Stimulated activated effector memory CD8-positive, alpha-beta T cell treated with anti-CD3 and anti-CD28 coated beads, Interleukin-12 subunit alpha, Interleukin-12 subunit beta, amount 100 ng/mL, for 72 hours (primary cell): Measurements from ENCODE around the gene RELA.
A peak's percentile ranks its signal among the peaks of the same experiment; 100 is the strongest.
"Not testable (repeated sequence)": the region's sequence is repeated elsewhere in the genome, so short reads cannot be mapped to it uniquely, and the experiment has no call there.

Experiments used
- ATAC-seq: fragments of 150-1000 bp; cut with Tn5 transposase; 2 replicates; pipeline ENCODE4 v1.10.0; 2021
- DNase-seq, 2 donors: peaks; one replicate each; pipeline ENCODE4 v3.0.0; 2021 to 2022; ENCODE audit warnings: low spot score in 2 of 2
- H3K27ac Mint-ChIP-seq: one replicate; pipeline ENCODE4 v1.8.0; 2022; ENCODE audit warnings: mild to moderate bottlenecking, mixed read lengths
- H3K36me3 Mint-ChIP-seq: one replicate; pipeline ENCODE4 v1.8.0; 2022; ENCODE audit warnings: mild to moderate bottlenecking, mixed read lengths
- H3K4me1 Mint-ChIP-seq: one replicate; pipeline ENCODE4 v1.8.0; 2022; ENCODE audit warnings: mixed read lengths
- H3K4me3 Mint-ChIP-seq: one replicate; pipeline ENCODE4 v1.8.0; 2022; ENCODE audit warnings: mild to moderate bottlenecking, mixed read lengths
- H3K9me3 Mint-ChIP-seq: one replicate; pipeline ENCODE4 v1.8.0; 2022; ENCODE audit warnings: mixed read lengths

Gene RELA

DNA sequence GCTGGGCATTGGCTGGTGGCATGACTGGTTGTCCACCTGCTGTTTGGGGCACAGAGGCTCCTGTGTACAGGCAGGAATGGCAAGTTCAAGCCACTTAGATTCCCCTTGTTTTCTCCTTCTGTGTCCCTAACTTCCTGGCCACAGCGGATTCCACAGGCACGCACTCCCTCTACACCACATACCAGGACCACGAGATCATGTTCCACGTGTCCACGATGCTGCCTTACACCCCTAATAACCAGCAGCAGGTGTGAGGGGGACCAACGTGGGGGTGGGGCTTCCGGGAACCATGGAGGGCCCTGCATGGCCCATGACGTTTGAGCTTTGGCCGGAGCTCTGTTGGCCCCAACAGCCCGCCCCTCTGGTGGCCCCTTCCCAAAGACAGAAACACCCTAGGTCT, 17.0 kb downstream of the RELA start:
- no peak for ATAC-seq
- H3K27ac Mint-ChIP-seq, result peak overlapping the region; percentile 90
- no peak overlapping the region for H3K4me3 Mint-ChIP-seq

DNA sequence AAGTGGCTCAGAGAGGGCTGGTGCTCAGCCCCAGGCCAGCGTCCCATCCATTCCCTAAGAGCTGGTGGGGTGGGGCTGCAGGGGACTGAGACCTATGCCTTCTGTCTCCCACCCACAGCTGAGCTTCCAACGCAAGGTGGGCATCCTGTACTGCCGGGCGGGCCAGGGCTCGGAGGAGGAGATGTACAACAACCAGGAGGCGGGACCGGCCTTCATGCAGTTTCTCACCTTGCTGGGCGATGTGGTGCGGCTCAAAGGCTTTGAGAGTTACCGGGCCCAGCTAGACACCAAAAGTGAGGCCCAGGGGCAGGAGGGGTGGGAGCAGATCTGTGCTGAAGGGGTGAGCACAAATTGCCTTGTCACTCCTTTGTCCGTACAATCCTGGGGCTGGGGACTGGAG, 17.9 kb downstream of the RELA start:
- no peak for ATAC-seq
- Mint-ChIP-seq H3K4me3 (no peak overlapping the region), H3K27ac (peak overlapping the region; percentile 90), H3K36me3 (peaks cover 85% of the 10 kb centered on the region), H3K9me3 (no peaks in the 10 kb centered on the region), H3K4me1 (peaks cover 37% of the 10 kb centered on the region)
- no peak for DNase-seq

More for the DNA sequence above, 17.0 kb downstream of the RELA start:
- peaks cover 33% of the 10 kb centered on the region for H3K4me1 Mint-ChIP-seq
- H3K9me3 Mint-ChIP-seq, result no peaks in the 10 kb centered on the region
- DNase-seq, result no peak
- H3K36me3 Mint-ChIP-seq, result peaks cover 86% of the 10 kb centered on the region

DNA sequence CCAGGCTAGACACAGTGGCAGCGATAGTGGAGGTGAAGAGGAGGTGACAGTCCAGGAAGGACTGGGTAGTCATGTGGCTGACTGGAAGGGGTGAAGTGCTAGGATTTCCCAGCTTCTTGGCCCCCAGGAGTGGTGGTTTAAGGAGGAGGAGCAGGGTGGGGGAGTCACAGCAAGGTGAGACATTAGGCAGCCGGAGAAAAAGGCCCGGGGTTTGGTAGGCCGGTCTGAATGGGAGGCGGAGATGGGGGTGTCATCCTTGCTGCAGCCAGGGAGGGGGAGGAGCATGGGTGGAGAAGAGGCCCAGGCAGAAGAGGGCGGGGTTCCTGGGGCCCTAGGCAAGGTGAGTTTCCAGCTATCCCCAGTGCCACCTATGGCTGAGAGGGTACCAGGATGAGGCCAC, 18.7 kb downstream of the RELA start:
- Mint-ChIP-seq H3K9me3 (no peaks in the 10 kb centered on the region), H3K27ac (peak overlapping the region; percentile 90), H3K4me3 (no peak overlapping the region), H3K36me3 (peaks cover 79% of the 10 kb centered on the region), H3K4me1 (peaks cover 46% of the 10 kb centered on the region)
- no peak for DNase-seq
- no peak for ATAC-seq

DNA sequence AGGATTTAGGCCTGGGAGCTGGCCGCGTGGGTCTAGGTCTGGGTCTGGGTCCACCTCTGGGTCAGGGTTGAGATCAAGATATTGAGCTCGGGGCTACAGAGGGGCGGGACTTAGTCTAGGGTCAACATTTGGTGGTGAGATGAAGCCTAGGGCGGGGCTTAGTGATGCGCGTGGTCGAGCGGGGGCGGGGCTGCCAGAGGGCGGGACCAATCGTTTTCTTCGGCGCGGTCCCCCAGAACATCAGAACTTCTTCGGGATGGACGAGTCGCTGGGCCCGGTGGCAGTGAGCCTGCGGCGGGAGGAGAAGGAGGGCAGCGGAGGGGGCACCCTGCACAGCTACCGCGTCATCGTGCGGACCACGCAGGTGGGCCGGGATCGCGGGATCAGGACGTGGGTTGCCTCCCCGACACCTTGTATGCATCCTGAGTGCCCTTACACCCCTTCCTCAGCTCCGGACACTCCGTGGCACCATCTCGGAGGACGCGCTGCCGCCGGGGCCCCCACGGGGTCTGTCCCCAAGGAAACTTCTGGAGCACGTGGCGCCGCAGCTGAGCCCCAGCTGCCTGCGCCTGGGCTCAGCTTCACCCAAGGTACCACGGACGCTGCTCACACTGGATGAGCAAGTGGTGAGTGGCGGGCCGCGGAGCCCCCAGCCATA, 20.6 kb downstream of the RELA start:
- Mint-ChIP-seq H3K4me1 (peaks cover 58% of the 10 kb centered on the region), H3K9me3 (no peaks in the 10 kb centered on the region)
- no peak for DNase-seq

DNA sequence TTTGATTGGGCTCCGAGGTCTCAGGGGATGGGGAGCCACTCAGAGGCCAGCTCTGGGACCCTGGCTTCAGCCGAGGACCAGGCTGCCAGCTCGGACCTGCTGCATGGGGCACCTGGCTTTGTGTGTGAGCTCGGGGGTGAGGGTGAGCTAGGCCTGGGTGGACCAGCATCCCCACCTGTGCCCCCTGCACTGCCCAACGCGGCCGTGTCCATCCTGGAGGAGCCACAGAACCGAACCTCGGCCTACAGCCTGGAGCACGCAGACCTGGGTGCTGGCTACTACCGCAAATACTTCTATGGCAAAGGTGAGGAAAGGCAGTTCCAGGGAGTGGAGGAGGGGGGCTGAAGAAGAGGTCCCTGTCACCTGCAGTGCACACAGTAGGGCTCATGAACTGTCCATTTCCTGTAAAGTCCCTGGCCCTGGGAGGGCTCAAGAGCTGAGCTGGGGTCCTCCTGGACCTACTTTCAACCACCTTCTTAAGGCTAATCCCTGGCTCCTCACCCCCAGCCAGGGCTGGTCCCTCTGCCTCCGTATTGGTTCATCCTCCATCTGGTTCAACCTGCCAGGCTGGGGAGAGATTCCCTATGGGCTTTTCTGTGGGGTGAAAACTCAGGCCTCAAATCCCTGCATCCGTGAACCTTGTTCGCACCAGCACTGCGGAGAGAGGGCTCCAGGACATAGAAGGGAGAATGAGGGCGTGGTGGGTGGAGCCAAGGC, 21.3 kb downstream of the RELA start:
- H3K4me3 Mint-ChIP-seq, result peak overlapping the region; percentile 94
- ATAC-seq, result no peak
- DNase-seq, result no peak
- peaks cover 62% of the 10 kb centered on the region for H3K4me1 Mint-ChIP-seq
- H3K27ac Mint-ChIP-seq, result peak overlapping the region; percentile 96
- H3K36me3 Mint-ChIP-seq, result peaks cover 84% of the 10 kb centered on the region
- H3K9me3 Mint-ChIP-seq, result no peaks in the 10 kb centered on the region

More for the DNA sequence above, 20.6 kb downstream of the RELA start:
- ATAC-seq, result no peak
- Mint-ChIP-seq H3K4me3 (peak overlapping the region; percentile 94), H3K36me3 (peaks cover 78% of the 10 kb centered on the region), H3K27ac (peak overlapping the region; percentile 96)

DNA sequence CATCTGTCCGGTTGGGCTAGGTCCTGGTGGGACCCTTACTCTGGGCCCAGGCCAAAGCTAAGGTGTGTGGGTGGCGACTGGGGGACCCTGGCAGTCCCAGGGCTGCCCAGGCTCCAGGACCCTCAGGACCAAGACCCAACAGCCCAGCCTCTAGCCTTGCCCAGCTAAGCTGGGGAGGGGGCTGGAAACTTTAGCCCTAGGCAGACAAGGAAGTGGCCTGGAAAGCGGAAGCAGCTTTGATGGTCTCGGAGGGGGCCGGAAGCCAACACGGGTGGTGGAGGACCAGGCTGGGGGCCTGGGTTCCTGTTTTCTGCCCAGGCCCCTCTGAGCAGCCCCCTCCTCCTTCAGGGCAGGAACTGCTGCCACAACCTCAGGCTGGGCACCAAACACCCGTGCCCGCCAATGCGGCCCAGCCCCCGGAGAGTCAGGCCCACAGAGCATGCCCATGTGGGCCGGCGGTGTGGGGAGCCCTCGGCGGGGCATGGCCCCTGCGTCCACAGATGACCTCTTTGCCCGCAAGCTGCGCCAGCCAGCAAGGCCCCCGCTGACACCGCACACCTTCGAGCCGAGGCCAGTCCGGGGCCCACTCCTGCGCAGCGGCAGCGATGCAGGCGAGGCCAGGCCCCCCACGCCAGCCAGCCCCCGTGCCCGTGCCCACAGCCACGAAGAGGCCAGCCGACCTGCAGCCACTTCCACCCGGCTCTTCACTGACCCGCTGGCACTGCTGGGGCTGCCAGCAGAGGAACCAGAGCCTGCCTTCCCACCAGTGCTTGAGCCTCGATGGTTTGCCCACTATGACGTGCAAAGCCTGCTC, 22.0 kb downstream of the RELA start:
- Mint-ChIP-seq H3K4me1 (peaks cover 62% of the 10 kb centered on the region), H3K36me3 (peaks cover 79% of the 10 kb centered on the region), H3K4me3 (peak overlapping the region; percentile 94), H3K27ac (peak overlapping the region; percentile 96), H3K9me3 (no peaks in the 10 kb centered on the region)
- no peak for DNase-seq
- peak; percentile 5 for ATAC-seq

DNA sequence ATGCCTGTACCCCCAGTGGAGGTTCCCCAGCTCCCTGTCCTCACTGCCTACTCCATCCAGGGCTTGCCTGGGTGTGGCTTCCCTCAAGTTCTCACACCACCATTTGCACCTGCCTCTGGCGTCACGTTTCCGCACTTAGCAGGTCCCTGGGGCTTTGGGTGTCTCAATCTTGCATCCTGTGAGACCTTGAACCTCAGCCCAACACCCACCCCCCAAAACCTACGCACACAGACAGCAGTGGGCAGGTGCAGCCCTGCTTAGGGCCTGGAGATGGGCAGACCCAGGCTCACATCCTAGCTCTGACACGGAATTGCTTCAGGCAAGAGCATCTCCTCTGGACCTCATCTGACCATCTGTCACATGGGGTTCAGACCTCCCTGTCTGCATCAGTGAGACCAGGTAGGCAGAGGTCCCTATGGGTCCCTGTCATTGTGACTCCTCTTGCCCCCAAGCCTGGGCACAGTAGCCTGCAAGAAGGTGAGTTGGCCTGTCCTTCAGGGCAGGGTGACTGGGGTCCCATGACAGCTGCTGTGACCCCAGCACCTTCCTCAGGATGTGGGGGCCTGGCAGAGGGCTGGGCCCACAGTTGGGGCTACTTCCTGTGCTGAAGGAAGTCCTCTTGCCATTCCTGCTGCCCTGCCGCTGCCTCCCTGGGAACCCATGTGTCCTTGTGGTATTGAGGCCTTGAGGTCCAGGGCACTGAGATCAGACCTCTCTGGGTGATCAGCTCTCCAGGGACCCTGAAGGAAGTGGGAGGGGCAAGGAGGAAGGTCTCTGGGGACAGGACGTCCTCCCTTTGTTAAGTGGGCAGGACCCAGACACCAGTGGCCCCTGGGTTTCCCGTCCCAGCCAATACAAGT, 22.9 kb downstream of the RELA start:
- H3K4me3 Mint-ChIP-seq, result peak overlapping the region; percentile 94
- no peaks in the 10 kb centered on the region for H3K9me3 Mint-ChIP-seq
- peaks cover 67% of the 10 kb centered on the region for H3K4me1 Mint-ChIP-seq
- peaks cover 79% of the 10 kb centered on the region for H3K36me3 Mint-ChIP-seq
- peak overlapping the region; percentile 96 for H3K27ac Mint-ChIP-seq
- ATAC-seq (peak; percentile 27), DNase-seq (peak in 1 of 2 donors; percentile 70)

DNA sequence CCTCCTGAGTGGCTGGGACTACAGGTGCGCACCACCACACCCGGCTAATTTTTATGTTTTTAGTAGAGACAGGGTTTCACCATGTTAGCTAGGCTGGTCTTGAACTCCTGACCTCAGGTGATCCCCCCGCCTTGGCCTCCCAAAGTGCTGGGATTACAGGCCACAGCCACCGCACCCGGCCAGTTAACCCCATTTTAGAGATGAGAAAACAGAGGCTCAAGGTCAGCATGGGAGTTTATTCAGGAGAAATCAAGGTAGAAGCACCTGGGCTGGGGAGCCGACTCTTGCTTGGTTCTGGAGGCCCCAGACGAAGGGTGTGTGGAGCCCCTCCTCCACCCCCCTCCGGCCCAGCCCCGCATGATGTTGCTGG, 23.5 kb downstream of the RELA start:
- not testable (repeated sequence) for H3K9me3 Mint-ChIP-seq, DNase-seq, ATAC-seq
- peak overlapping the region; percentile 94 for H3K4me3 Mint-ChIP-seq
- H3K36me3 Mint-ChIP-seq, result peaks cover 79% of the 10 kb centered on the region
- H3K27ac Mint-ChIP-seq, result peak overlapping the region; percentile 96
- peaks cover 67% of the 10 kb centered on the region for H3K4me1 Mint-ChIP-seq

DNA sequence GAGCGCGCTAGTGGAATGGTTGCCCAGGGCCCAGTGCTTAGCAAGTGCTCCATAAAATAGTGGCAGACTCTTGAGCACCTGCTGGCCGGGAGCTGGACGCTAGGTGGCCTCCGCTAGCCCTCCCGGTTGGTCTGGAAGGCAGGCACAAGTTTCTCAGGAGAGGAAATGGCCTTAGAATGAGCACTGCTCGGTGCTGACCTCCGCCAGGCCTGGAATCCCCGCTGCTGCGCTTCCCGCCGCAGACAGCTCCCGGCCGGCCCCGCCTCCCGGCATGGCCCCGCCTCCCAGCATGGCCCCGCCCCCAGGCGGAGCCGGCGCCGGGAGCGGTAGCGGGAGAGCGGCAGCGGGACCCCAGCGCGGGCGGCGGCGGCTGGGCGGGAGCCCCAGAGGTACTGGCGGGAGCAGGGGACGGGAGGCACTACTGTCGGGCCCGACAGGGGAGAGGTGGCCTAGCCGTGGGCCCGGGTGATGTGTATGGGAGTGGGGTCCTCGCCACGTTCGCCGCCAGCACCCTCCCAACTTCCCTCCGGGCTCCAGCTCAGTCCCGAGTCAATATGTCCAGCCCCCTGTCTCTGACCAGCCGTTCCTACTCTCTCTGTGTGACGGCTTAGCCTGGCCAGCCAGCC, 24.8 kb downstream of the RELA start, which contains the start of gene SIPA1:
Gene SIPA1, plus strand, starts transcription at position 308 of the 626 bp plus-strand sequence. CDS start 2,821 bp downstream, outside the sequence.
- H3K27ac Mint-ChIP-seq, result peak within 1 kb of the TSS; percentile 96
- peaks cover 72% of the 10 kb centered on the region for H3K36me3 Mint-ChIP-seq
- H3K4me1 Mint-ChIP-seq, result peaks cover 67% of the 10 kb centered on the region
- H3K4me3 Mint-ChIP-seq, result peak within 1 kb of the TSS; percentile 94
- ATAC-seq (peak; percentile 65), DNase-seq (peak; percentile 84 to 89)
- H3K9me3 Mint-ChIP-seq, result no peaks in the 10 kb centered on the region

DNA sequence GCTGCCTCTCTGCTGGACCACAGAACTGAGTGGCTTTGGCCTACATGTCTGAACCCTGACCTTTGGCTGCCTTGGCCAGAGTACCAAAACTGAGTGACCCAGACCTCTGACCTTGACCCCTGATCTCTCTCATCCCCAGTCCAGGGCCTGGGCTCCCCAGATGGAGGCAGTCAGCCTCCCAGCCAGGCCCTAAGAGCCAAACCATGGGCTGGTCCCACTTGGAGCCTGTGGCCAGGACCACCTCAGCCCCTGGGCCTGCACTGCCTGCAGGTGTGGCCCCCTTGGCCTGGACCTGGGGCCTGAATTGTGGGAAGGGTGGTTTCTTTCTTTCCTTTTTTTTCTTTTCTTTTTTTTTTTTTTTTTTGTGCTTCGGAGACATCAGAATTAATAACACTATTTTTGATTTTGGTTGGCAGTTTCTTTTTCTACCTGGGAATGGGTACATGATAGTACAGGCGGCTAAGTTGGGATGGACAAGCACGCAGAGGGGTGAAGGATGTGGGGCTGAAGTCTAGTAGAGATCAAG, 25.6 kb downstream of the RELA start:
- Mint-ChIP-seq H3K9me3 (no peaks in the 10 kb centered on the region), H3K4me1 (peaks cover 66% of the 10 kb centered on the region), H3K27ac (peak overlapping the region; percentile 96), H3K4me3 (peak overlapping the region; percentile 94), H3K36me3 (peaks cover 64% of the 10 kb centered on the region)
- no peak for DNase-seq
- no peak for ATAC-seq

DNA sequence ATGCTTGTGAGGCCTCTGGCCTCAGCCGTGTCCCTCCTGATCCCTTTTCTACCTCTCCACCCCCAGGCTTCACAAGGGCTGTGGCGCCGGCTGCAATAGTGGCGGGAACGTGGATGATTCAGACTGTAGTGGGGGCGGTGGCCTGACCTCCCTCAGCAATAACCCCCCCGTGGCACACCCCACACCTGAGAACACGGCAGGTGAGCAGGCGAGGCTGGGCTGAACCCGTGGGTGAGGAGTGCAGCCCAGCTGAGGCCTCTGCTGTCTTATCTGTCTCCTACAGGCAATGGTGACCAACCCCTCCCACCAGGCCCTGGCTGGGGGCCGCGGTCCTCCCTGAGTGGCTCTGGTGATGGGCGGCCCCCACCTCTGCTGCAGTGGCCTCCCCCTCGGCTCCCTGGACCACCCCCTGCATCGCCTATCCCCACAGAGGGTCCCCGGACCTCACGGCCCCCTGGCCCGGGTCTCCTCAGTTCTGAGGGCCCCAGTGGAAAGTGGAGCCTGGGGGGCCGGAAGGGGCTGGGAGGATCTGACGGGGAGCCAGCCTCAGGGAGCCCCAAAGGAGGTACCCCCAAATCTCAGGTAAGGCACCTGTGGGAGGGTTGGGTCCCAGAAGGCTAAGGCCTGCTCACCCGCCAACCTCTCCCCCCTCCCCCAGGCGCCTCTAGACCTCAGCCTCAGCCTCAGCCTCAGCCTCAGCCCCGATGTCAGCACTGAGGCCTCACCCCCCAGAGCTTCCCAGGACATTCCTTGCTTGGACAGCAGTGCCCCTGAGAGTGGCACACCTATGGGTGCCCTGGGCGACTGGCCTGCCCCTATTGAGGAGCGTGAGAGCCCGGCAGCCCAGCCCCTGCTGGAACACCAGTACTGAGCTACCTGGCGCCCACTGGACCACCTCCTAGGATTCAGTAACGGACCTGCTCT, 26.3 kb downstream of the RELA start:
- ATAC-seq (no peak), DNase-seq (no peak)
- H3K4me1 Mint-ChIP-seq, result peaks cover 64% of the 10 kb centered on the region
- peak overlapping the region; percentile 94 for H3K4me3 Mint-ChIP-seq
- H3K9me3 Mint-ChIP-seq, result no peaks in the 10 kb centered on the region
- peak overlapping the region; percentile 96 for H3K27ac Mint-ChIP-seq
- peaks cover 64% of the 10 kb centered on the region for H3K36me3 Mint-ChIP-seq

DNA sequence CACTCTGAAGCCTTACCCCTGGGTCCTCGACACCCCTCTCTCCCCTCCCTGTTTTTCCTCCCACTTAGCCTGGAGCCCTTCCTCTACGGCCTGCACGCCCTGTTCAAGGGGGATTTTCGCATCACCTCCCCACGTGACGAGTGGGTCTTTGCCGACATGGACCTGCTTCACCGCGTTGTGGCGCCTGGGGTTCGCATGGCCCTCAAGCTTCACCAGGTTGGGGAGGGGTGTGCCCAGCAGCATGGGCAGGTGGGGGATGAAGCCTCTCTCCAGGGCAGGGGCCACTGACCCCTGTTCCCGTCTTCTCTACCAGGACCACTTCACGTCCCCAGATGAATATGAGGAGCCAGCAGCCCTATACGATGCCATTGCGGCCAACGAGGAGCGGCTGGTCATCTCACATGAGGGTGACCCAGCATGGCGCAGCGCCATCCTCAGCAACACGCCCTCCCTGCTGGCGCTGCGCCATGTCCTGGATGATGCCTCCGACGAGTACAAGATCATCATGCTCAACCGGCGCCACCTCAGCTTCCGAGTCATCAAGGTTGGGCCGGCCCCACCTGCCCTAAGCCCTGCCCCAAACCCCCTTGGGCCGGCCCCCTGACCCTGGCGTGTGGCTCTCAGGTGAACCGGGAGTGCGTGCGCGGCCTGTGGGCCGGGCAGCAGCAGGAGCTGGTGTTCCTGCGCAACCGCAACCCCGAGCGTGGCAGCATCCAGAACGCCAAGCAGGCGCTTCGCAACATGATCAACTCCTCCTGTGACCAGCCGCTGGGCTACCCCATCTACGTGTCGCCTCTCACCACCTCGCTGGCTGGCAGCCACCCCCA, 27.6 kb downstream of the RELA start:
- no peak overlapping the region for H3K4me3 Mint-ChIP-seq
- DNase-seq (no peak), ATAC-seq (no peak)
- peaks cover 55% of the 10 kb centered on the region for H3K4me1 Mint-ChIP-seq
- no peaks in the 10 kb centered on the region for H3K9me3 Mint-ChIP-seq
- peaks cover 68% of the 10 kb centered on the region for H3K36me3 Mint-ChIP-seq
- H3K27ac Mint-ChIP-seq, result peak overlapping the region; percentile 94
